Fibroblast of lung (primary cell): ENCODE results near the gene UTP11. TPM values are rescaled to one million over a fixed set of nuclear protein-coding genes. Genes with fewer than 3 reads are reported as not detected.

ENCODE experiments used
- DNase-seq, 2 donors: peaks; one replicate each; pipeline versions ENCODE4 v3.0.0 to v3.0.0-alpha.2; 2010; ENCODE audit warnings: low read depth in 2 of 2
- H2AFZ ChIP-seq: 2 replicates; pipeline ENCODE4 v1.5.1; 2012; ENCODE audit warnings: low read length, control low read depth, inconsistent platforms
- H3K27ac ChIP-seq: 2 replicates; pipeline ENCODE4 v1.5.1; 2011; ENCODE audit warnings: low read length, control low read depth; ENCODE audit not compliant: insufficient read depth
- H3K27me3 ChIP-seq: 2 replicates; pipeline ENCODE4 v1.5.1; 2011; ENCODE audit warnings: mild to moderate bottlenecking, low read length; ENCODE audit not compliant: control insufficient read depth, insufficient read depth
- H3K36me3 ChIP-seq: 2 replicates; pipeline ENCODE4 v1.5.1; 2011; ENCODE audit warnings: low read length; ENCODE audit not compliant: control insufficient read depth, insufficient read depth
- H3K4me1 ChIP-seq: 2 replicates; pipeline ENCODE4 v1.5.1; 2011; ENCODE audit warnings: low read length; ENCODE audit not compliant: control insufficient read depth, insufficient read depth; ENCODE audit errors: extremely low read depth
- H3K4me2 ChIP-seq: 2 replicates; pipeline ENCODE4 v1.5.1; 2011; ENCODE audit warnings: low read length, control low read depth; ENCODE audit not compliant: insufficient read depth; ENCODE audit errors: extremely low read depth
- H3K4me3 ChIP-seq, 4 experiments: fragments of 200-600 bp in 1 of 4; sonication (generic) in 1 of 4; replicated peaks in 1 of 4; 2 replicates each; pipeline ENCODE4 v1.5.1; 2011 to 2016; ENCODE audit warnings: low read length in 4 of 4, low read depth in 3 of 4, mild to moderate bottlenecking in 3 of 4, control low read depth in 2 of 4, inconsistent platforms in 1 of 4, mixed read lengths in 1 of 4; ENCODE audit not compliant: insufficient read depth in 1 of 4; ENCODE audit errors: control extremely low read depth in 1 of 4
- H3K79me2 ChIP-seq: 2 replicates; pipeline ENCODE4 v1.5.1; 2012; ENCODE audit warnings: mild to moderate bottlenecking, low read length, inconsistent platforms; ENCODE audit not compliant: control insufficient read depth, insufficient read depth
- H3K9ac ChIP-seq: 2 replicates; pipeline ENCODE4 v1.5.1; 2011; ENCODE audit warnings: mild to moderate bottlenecking, low read length, control low read depth; ENCODE audit not compliant: insufficient read depth
- H3K9me3 ChIP-seq: 2 replicates; pipeline ENCODE4 v1.5.1; 2012; ENCODE audit warnings: low read depth, low read length; ENCODE audit not compliant: control insufficient read depth, insufficient read depth
- H4K20me1 ChIP-seq: 2 replicates; pipeline ENCODE4 v1.5.1; 2011; ENCODE audit warnings: low read length; ENCODE audit not compliant: control insufficient read depth, insufficient read depth; ENCODE audit errors: extremely low read depth
- CTCF ChIP-seq, 2 donors: IDR thresholded peaks in 1 of 2; conservative IDR thresholded peaks in 1 of 2; 1 replicate in 1 of 2; 2 replicates in 1 of 2; pipeline ENCODE4 v1.5.1; 2011 to 2012; ENCODE audit warnings: low read length in 2 of 2, control low read depth in 1 of 2, inconsistent platforms in 1 of 2, low read depth in 1 of 2, mild to moderate bottlenecking in 1 of 2
- EZH2 ChIP-seq: IDR thresholded peaks from 2 replicates; pipeline ENCODE4 v1.5.1; 2012; ENCODE audit warnings: low read length, control low read depth, mild to moderate bottlenecking; ENCODE audit errors: missing control alignments
- polyA plus RNA-seq, 2 donors: library from polyadenylated mRNA; depleted of rRNA in 1 of 2; stranded (reverse) in 1 of 2; unstranded in 1 of 2; fragments of >200 nt; gene quantifications; 2 replicates each; pipeline ENCODE4 v1.2.1, GENCODE V29; 2011 to 2012; ENCODE audit warnings: missing spikeins in 1 of 2
- total RNA-seq: library from RNA; depleted of rRNA; stranded (reverse); fragments of >200 nt; gene quantifications from 2 replicates; pipeline ENCODE4 v1.2.1, GENCODE V29; 2014

UTP11 gene
- total and polyA plus RNA-seq, 2 donors (not counting 1 experiment from before 2014, with no cell fraction given): 34.8 to 56.5 TPM

- no peaks in the 10 kb centered on the region for H3K79me2 ChIP-seq
- no peaks in the 10 kb centered on the region for H3K27me3 ChIP-seq
- no peaks in the 10 kb centered on the region for H4K20me1 ChIP-seq
- H3K4me1 ChIP-seq: peaks cover 8% of the 10 kb centered on the region
- TF ChIP-seq EZH2: no peak
- TF ChIP-seq CTCF (conservative IDR thresholded peaks at IDR 0.05 in 1 of 2, IDR thresholded peaks at IDR 0.05 in 1 of 2; ENCODE audit: low read depth in 1 of 2, low read length in 2 of 2): no peak
- H3K4me2 ChIP-seq: no peak overlapping the region
- no peaks in the 10 kb centered on the region for H3K9me3 ChIP-seq
- DNase-seq: no peak
- H3K4me3 ChIP-seq: no peak overlapping the region
- H2AFZ ChIP-seq: no peak overlapping the region
- no peak overlapping the region for H3K27ac ChIP-seq
- no peak overlapping the region for H3K9ac ChIP-seq
- H3K36me3 ChIP-seq: no peaks in the 10 kb centered on the region
Measured at GRCh38 chr1:38034871-38035270, 22.3 kb downstream of the UTP11 start.

- Histone ChIP-seq H4K20me1 (no peaks in the 10 kb centered on the region), H3K27me3 (peaks cover 5% of the 10 kb centered on the region), H3K36me3 (no peaks in the 10 kb centered on the region), H3K9me3 (no peaks in the 10 kb centered on the region), H3K27ac (no peak overlapping the region), H3K4me2 (no peak overlapping the region), H3K9ac (no peak overlapping the region), H2AFZ (no peak overlapping the region), H3K79me2 (no peaks in the 10 kb centered on the region), H3K4me3 (no peak overlapping the region), H3K4me1 (no peaks in the 10 kb centered on the region)
- no peak for DNase-seq
- TF ChIP-seq CTCF (conservative IDR thresholded peaks at IDR 0.05 in 1 of 2, IDR thresholded peaks at IDR 0.05 in 1 of 2; ENCODE audit: low read depth in 1 of 2, low read length in 2 of 2) (peak; percentile 23 to 24), EZH2 (no peak)
Measured at GRCh38 chr1:38037221-38037939, 24.8 kb downstream of the UTP11 start.

GRCh38 chr1:38038861-38039260, 26.3 kb downstream of the UTP11 start:
- peak in 1 of 2 donors; percentile 77 for DNase-seq

More at GRCh38 chr1:38038861-38039260, 26.3 kb downstream of the UTP11 start:
- no peak overlapping the region for H3K27ac ChIP-seq
- H3K4me2 ChIP-seq: no peak overlapping the region
- no peaks in the 10 kb centered on the region for H3K4me1 ChIP-seq
- H2AFZ ChIP-seq: no peak overlapping the region
- no peak overlapping the region for H3K4me3 ChIP-seq
- no peak overlapping the region for H3K9ac ChIP-seq
- no peaks in the 10 kb centered on the region for H4K20me1 ChIP-seq
- no peaks in the 10 kb centered on the region for H3K36me3 ChIP-seq
- TF ChIP-seq EZH2: no peak
- no peaks in the 10 kb centered on the region for H3K79me2 ChIP-seq
- H3K9me3 ChIP-seq: no peaks in the 10 kb centered on the region
- H3K27me3 ChIP-seq: peaks cover 20% of the 10 kb centered on the region
